Activated naive CD4-positive, alpha-beta T cell treated with anti-CD3 and anti-CD28 coated beads, Interleukin-2, amount 50 U/mL, for 72 hours (primary cell): ENCODE data around the gene REG1B. TPM values are rescaled to one million over a fixed set of nuclear protein-coding genes. Genes with fewer than 3 reads are reported as not detected.

Experiments
- ATAC-seq, 2 donors: fragments of 150-1000 bp; cut with Tn5 transposase; 2 replicates each; pipeline ENCODE4 v1.10.0; 2021; ENCODE audit warnings: mild to moderate bottlenecking in 2 of 2, moderate library complexity in 2 of 2
- DNase-seq, 2 donors: peaks; one replicate each; pipeline ENCODE4 v3.0.0; 2021 to 2022; ENCODE audit warnings: low spot score in 2 of 2
- H3K27ac Mint-ChIP-seq, 2 donors: one replicate each; pipeline ENCODE4 v1.8.0; 2022; ENCODE audit warnings: mild to moderate bottlenecking in 2 of 2, mixed read lengths in 2 of 2
- H3K36me3 Mint-ChIP-seq, 2 donors: one replicate each; pipeline ENCODE4 v1.8.0; 2022; ENCODE audit warnings: mixed read lengths in 2 of 2
- H3K9me3 Mint-ChIP-seq, 2 donors: one replicate each; pipeline ENCODE4 v1.8.0; 2022; ENCODE audit warnings: mixed read lengths in 2 of 2
- total RNA-seq, 2 donors: library from RNA; stranded (reverse); gene quantifications; one replicate each; pipeline ENCODE4 v1.2.3, GENCODE V29; 2022

The REG1B gene, protein sequence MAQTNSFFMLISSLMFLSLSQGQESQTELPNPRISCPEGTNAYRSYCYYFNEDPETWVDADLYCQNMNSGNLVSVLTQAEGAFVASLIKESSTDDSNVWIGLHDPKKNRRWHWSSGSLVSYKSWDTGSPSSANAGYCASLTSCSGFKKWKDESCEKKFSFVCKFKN
- total RNA-seq = not detected

GRCh38 chr2:79087785-79088364 lies at the start of gene REG1B:
Gene REG1B (minus strand): TSS chr2:79087993. CDS start chr2:79087612, 381 bp downstream.
- DNase-seq = no peak
- H3K27ac Mint-ChIP-seq = no peak within 1 kb of the TSS
- H3K9me3 Mint-ChIP-seq = peaks cover 10 to 19% of the 10 kb centered on the region in 2 donors
- ATAC-seq = no peak
- peaks cover 0 to 2% of the 10 kb centered on the region in 2 donors for H3K36me3 Mint-ChIP-seq

GRCh38 chr2:79131687-79132086 lies 43.9 kb upstream of the REG1B start:
- Mint-ChIP-seq H3K36me3 (peaks cover 0 to 11% of the 10 kb centered on the region in 2 donors), H3K27ac (no peak overlapping the region), H3K9me3 (peaks cover 4 to 38% of the 10 kb centered on the region in 2 donors)
- ATAC-seq = no peak
- DNase-seq = no peak

- Mint-ChIP-seq H3K36me3 (peaks cover 0 to 11% of the 10 kb centered on the region in 2 donors), H3K27ac (no peak overlapping the region)
- ATAC-seq = no peak
Observed at GRCh38 chr2:79129804-79130203, 42.0 kb upstream of the REG1B start.

DNA sequence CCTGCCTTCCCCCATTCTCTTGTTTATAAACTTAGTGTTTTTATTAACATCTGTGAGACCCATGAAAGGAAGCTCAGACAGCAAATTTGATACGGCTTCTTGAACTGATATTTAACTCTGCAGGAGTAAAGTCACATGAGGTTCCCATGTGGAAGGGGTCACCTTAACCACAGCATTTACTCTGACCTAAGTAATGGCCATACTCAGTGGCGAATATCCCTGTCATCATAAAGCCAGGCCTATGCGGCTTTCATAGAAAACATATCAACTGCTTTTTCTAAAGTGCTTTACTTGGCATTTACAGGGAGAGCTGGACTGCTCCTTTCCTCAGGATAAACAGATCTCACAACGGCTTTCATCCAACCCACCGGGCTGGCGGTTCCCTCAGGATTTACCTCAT lies 41.5 kb upstream of the REG1B start:
- no peak overlapping the region for H3K27ac Mint-ChIP-seq
- H3K9me3 Mint-ChIP-seq = peaks cover 4 to 31% of the 10 kb centered on the region in 2 donors
- no peak for ATAC-seq
- H3K36me3 Mint-ChIP-seq = peaks cover 0 to 11% of the 10 kb centered on the region in 2 donors
- DNase-seq = no peak

More at GRCh38 chr2:79129804-79130203, 42.0 kb upstream of the REG1B start:
- H3K9me3 Mint-ChIP-seq = peaks cover 4 to 31% of the 10 kb centered on the region in 2 donors
- no peak for DNase-seq

GRCh38 chr2:79128406-79128805 lies 40.6 kb upstream of the REG1B start:
- ATAC-seq (no peak), DNase-seq (no peak)
- Mint-ChIP-seq H3K27ac (no peak overlapping the region), H3K9me3 (peaks cover 4 to 28% of the 10 kb centered on the region in 2 donors), H3K36me3 (peaks cover 0 to 11% of the 10 kb centered on the region in 2 donors)

DNA sequence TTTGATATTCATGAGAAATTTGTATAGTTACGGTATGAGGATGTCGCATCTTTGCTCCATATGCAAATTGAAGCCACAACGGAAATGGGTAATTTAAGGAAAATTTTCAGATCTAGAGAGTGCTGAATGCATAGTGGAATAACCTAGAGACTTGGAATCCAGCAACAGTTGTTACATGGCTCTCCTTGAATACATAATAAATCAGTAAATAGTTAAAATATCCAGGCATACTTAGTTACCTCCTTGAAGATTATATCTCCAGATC lies 37.9 kb upstream of the REG1B start:
- no peak for DNase-seq
- no peak overlapping the region for H3K27ac Mint-ChIP-seq
- peaks cover 10 to 23% of the 10 kb centered on the region in 2 donors for H3K9me3 Mint-ChIP-seq
- no peak for ATAC-seq
- peaks cover 0 to 11% of the 10 kb centered on the region in 2 donors for H3K36me3 Mint-ChIP-seq

DNA sequence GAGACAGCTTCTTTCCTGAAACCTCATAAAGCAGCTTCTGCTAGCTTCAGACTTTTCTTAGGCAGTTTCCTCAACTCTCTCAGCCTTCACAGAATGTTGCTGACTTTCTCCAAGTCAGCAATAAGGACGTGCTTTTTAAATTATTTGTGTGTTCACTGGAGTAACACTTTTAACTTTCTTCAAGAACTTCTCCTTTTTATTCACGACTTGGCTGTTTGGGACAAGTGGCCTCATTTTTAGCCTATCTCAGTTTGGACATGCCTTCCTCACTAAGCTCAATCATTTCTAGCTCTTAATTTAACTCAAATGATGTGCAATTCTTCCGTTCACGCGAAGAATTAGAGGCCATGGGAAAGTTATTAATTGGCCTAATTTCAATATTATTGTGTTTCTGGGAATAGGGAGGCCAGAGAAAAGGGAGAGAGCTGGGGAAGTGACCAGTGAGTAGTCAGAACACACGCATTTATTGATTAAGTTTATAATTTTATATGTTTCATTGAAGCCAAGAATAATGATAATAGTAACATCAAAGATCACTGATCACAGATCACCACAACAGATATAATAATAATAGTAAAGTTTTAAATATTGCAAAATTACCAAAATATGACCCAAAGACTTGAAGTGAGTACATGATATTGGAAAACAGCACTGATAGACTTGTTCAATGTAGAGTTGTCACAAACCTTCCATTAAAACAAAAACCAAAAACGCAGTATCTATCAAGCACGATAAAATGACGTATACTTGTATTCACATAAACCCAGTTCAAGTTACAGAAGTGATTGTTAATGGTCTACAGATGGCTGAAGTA lies 37.3 kb upstream of the REG1B start:
- ATAC-seq = no peak
- Mint-ChIP-seq H3K9me3 (peaks cover 10 to 21% of the 10 kb centered on the region in 2 donors), H3K27ac (no peak overlapping the region), H3K36me3 (peaks cover 0 to 11% of the 10 kb centered on the region in 2 donors)
- no peak for DNase-seq

- Mint-ChIP-seq H3K36me3 (peaks cover 0 to 5% of the 10 kb centered on the region in 2 donors), H3K27ac (no peak overlapping the region), H3K9me3 (peaks cover 10 to 16% of the 10 kb centered on the region in 2 donors)
- ATAC-seq (no peak), DNase-seq (no peak)
Observed at GRCh38 chr2:79122676-79123075, 34.9 kb upstream of the REG1B start.

DNA sequence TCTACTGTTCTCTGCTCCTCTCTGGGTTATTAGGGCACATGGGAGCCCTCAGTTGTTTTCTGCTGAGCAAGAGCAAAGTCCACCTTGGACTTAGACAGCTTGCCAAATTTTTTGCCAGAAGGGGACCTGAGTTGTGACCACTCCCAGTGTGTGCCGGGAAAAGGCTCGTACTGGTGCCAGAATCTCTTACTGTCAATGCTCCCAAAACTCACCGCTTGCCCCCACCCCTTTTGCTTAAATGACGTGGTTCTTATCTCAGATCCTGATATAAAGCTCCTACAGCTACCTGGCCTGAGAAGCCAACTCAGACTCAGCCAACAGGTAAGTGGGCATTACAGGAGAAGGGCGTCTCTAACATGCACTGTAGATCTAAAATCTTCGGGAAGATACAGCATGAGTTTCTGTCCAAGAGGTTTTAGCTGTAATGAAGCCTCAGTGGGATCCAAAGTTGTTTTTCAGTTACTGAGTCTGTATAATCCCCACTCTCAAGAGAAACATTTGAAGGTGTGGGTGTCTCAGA lies 32.5 kb upstream of the REG1B start, which contains the start of gene REG1A:
TSS of gene REG1A (plus strand) at position 295 of the 520 bp plus-strand sequence. CDS start 374 bp downstream, outside the sequence.
- no peaks in the 10 kb centered on the region for H3K36me3 Mint-ChIP-seq
- H3K27ac Mint-ChIP-seq = no peak within 1 kb of the TSS
- ATAC-seq = no peak
- H3K9me3 Mint-ChIP-seq = peaks cover 15% of the 10 kb centered on the region in 2 donors
- no peak for DNase-seq

- Mint-ChIP-seq H3K36me3 (peaks cover 0 to 5% of the 10 kb centered on the region in 2 donors), H3K9me3 (peaks cover 20 to 23% of the 10 kb centered on the region in 2 donors), H3K27ac (no peak overlapping the region)
- ATAC-seq = no peak
- DNase-seq = no peak
Observed at GRCh38 chr2:79116997-79117928, 29.5 kb upstream of the REG1B start.

DNA sequence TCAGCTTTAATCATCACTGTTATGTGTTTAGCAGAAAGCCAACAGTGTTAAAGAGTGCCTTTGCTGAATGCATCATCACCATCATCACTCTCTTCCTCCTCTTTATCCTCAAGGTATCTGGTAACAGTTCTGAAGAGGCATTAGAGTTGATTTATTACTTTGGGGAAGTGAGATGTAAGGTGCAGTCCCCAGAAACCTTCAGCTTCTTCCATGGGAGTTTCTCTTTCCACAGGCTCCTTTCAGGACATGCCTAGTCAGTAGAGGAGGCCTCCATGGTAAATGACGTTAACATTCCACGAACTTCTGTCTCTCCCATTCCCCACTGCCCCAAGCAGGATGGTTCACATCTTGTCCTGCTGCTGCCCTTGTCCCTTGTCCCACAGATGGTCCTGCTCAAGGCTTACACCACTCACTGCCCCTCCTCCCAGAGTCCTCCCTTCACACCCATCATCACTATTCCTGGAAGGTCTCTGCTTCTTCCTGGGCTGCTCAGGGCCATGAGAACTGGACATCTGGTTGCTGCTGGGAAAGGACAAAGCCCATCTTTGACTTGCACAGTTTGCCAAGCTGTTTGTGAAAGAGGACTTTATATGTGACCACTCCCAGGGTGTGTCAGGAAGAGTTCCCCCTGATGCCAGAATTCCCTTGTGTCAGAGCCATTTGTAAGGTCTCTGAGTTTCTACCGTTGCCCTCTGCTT lies 27.2 kb upstream of the REG1B start:
- Mint-ChIP-seq H3K36me3 (peaks cover 0 to 5% of the 10 kb centered on the region in 2 donors), H3K9me3 (peaks cover 20 to 21% of the 10 kb centered on the region in 2 donors), H3K27ac (no peak overlapping the region)
- DNase-seq (no peak), ATAC-seq (no peak)

GRCh38 chr2:79112269-79112668 lies 24.5 kb upstream of the REG1B start:
- DNase-seq (no peak), ATAC-seq (no peak)
- Mint-ChIP-seq H3K36me3 (peaks cover 0 to 5% of the 10 kb centered on the region in 2 donors), H3K9me3 (peaks cover 20 to 21% of the 10 kb centered on the region in 2 donors), H3K27ac (no peak overlapping the region)

GRCh38 chr2:79105259-79105658 lies 17.5 kb upstream of the REG1B start:
- DNase-seq (no peak), ATAC-seq (no peak)
- H3K36me3 Mint-ChIP-seq = no peaks in the 10 kb centered on the region
- H3K27ac Mint-ChIP-seq = no peak overlapping the region
- peaks cover 4 to 10% of the 10 kb centered on the region in 2 donors for H3K9me3 Mint-ChIP-seq

DNA sequence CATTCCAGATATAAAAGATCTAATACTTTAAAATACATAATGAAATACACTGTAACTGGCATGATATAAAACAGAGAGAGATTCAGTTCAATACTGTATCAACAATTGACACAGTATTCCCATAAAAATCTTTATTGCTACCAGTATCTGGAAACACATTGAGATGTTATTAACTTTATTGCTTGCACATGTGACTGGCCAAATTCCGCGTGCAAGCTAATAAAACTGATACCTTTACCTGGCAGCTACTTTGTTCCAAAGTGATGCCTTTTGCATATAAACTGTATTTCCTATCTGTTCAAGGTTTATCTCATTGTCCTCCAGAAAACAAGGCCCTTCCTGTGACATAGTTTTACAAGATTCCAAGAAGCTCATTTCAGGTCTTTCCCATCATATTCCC lies 15.4 kb upstream of the REG1B start:
- no peak overlapping the region for H3K27ac Mint-ChIP-seq
- H3K9me3 Mint-ChIP-seq = peaks cover 6 to 13% of the 10 kb centered on the region in 2 donors
- ATAC-seq = no peak
- peaks cover 0 to 4% of the 10 kb centered on the region in 2 donors for H3K36me3 Mint-ChIP-seq
- no peak for DNase-seq

DNA sequence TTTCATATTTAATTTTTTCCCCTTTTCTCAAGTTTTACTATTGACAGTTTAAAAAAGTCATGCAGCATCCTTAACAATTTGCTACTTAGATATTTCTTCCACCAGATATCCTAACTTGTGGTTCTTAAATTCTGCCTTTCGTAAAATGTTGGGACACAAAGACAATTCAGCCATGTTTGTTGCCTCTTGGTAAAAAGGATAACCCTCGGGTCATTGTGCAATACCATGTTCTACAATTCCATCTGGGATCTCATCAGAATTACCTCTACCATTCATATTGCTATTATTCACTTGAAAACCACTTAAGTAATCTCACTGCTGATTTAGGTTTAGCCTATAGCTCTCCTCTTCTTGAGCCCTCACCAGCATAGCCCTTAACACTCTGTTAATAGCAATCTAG lies 13.2 kb upstream of the REG1B start:
- ATAC-seq = no peak
- Mint-ChIP-seq H3K36me3 (peaks cover 7 to 9% of the 10 kb centered on the region in 2 donors), H3K9me3 (peaks cover 17 to 24% of the 10 kb centered on the region in 2 donors), H3K27ac (no peak overlapping the region)
- no peak for DNase-seq

- H3K27ac Mint-ChIP-seq = no peak overlapping the region
- peaks cover 17 to 24% of the 10 kb centered on the region in 2 donors for H3K9me3 Mint-ChIP-seq
- peaks cover 7 to 9% of the 10 kb centered on the region in 2 donors for H3K36me3 Mint-ChIP-seq
- ATAC-seq = no peak
- DNase-seq = no peak
Observed at GRCh38 chr2:79100285-79100684, 12.5 kb upstream of the REG1B start.
